SK-N-SH (cell line): Measurements from ENCODE around the gene ROR2. TPM values are rescaled to one million over a fixed set of nuclear protein-coding genes. Genes with fewer than 3 reads are reported as not detected.

Experiments used
- CTCF ChIA-PET: fragments of 300-600, 350-600 bp; formaldehyde crosslinking; extraction: SDS; loops from one replicate; lab custom pipeline; 2021; lab: Yijun Ruan, JAX
- POLR2A ChIA-PET: fragments of 350-600 bp; sonication (Branson Sonifier 250); formaldehyde crosslinking; extraction: SDS; loops from one replicate; lab custom pipeline; 2020; ENCODE audit warnings: antibody characterized with exemption, inconsistent platforms; lab: Yijun Ruan, JAX
- DNase-seq: peaks from one replicate; pipeline ENCODE4 v3.0.0; 2012
- H2AFZ ChIP-seq: fragments of 200-600 bp; sonication (generic); 2 replicates; pipeline ENCODE4 v1.8.1; 2016; ENCODE audit warnings: antibody characterized with exemption, mild to moderate bottlenecking, low read depth
- H3F3A ChIP-seq: fragments of 200-600 bp; sonication (generic); replicated peaks from 2 replicates; pipeline ENCODE3; 2016; ENCODE audit warnings: antibody characterized with exemption, mild to moderate bottlenecking; ENCODE audit not compliant: insufficient read depth
- H3K27ac ChIP-seq, 2 experiments: fragments of 200-500 bp in 1 of 2; fragments of 200-600 bp in 1 of 2; sonication (Bioruptor generic) in 1 of 2; sonication (generic), shearing (Covaris generic) in 1 of 2; 2 replicates each; pipeline versions ENCODE4 v1.5.1 to v1.6.1; 2014 to 2016; ENCODE audit warnings: low read depth in 2 of 2, inconsistent platforms in 1 of 2, low read length in 1 of 2, mild to moderate bottlenecking in 1 of 2, mixed read lengths in 1 of 2
- H3K27me3 ChIP-seq: fragments of 200-600 bp; sonication (generic), shearing (Covaris generic); 2 replicates; pipeline ENCODE4 v1.6.1; 2016; ENCODE audit warnings: mixed run types; ENCODE audit not compliant: insufficient read depth
- H3K36me3 ChIP-seq, 2 experiments: fragments of 200-500 bp in 1 of 2; fragments of 200-600 bp in 1 of 2; sonication (Bioruptor generic) in 1 of 2; sonication (generic) in 1 of 2; replicated peaks in 1 of 2; 2 replicates each; pipeline versions ENCODE3 to v1.5.1; 2014 to 2016; ENCODE audit warnings: low read length in 1 of 2, mild to moderate bottlenecking in 1 of 2; ENCODE audit not compliant: insufficient read depth in 2 of 2, control insufficient read depth in 1 of 2
- H3K4me1 ChIP-seq, 2 experiments: fragments of 200-500 bp in 1 of 2; fragments of 200-600 bp in 1 of 2; sonication (Bioruptor generic) in 1 of 2; sonication (generic), shearing (Covaris generic) in 1 of 2; 2 replicates each; pipeline versions ENCODE4 v1.5.1 to v1.6.1; 2014 to 2016; ENCODE audit warnings: low read depth in 1 of 2, low read length in 1 of 2, mixed run types in 1 of 2; ENCODE audit not compliant: insufficient read depth in 2 of 2, control insufficient read depth in 1 of 2
- H3K4me2 ChIP-seq: fragments of 200-600 bp; sonication (generic), shearing (Covaris generic); 2 replicates; pipeline ENCODE4 v1.6.1; 2017; ENCODE audit warnings: mixed run types
- H3K4me3 ChIP-seq, 2 experiments: fragments of 200-500 bp in 1 of 2; fragments of 200-600 bp in 1 of 2; sonication (Bioruptor generic) in 1 of 2; sonication (generic), shearing (Covaris generic) in 1 of 2; 2 replicates each; pipeline versions ENCODE4 v1.5.1 to v1.8.1; 2014 to 2016; ENCODE audit warnings: low read depth in 2 of 2, inconsistent platforms in 1 of 2, low read length in 1 of 2, mild to moderate bottlenecking in 1 of 2, mixed read lengths in 1 of 2, moderate library complexity in 1 of 2
- H3K79me2 ChIP-seq: fragments of 200-600 bp; sonication (generic); 2 replicates; pipeline ENCODE4 v1.8.1; 2017; ENCODE audit warnings: mild to moderate bottlenecking; ENCODE audit not compliant: insufficient read depth
- H3K9ac ChIP-seq: fragments of 200-600 bp; sonication (generic); 2 replicates; pipeline ENCODE4 v1.6.1; 2017; ENCODE audit warnings: mixed run types
- H3K9me2 ChIP-seq: fragments of 200-600 bp; sonication (generic); 2 replicates; pipeline ENCODE4 v1.6.1; 2017; ENCODE audit warnings: mixed run types
- H3K9me3 ChIP-seq: fragments of 200-600 bp; sonication (generic); 2 replicates; pipeline ENCODE4 v1.6.1; 2017; ENCODE audit warnings: mixed run types, mild to moderate bottlenecking, moderate library complexity
- H4K20me1 ChIP-seq: fragments of 200-600 bp; sonication (generic); 2 replicates; pipeline ENCODE4 v1.6.1; 2017; ENCODE audit warnings: mild to moderate bottlenecking, mixed run types; ENCODE audit not compliant: insufficient read depth
- CHD2 ChIP-seq: fragments of 150-350 bp; IDR thresholded peaks from 2 replicates; pipeline ENCODE4 v1.6.1; 2018; ENCODE audit warnings: low read length; ENCODE audit not compliant: partially characterized antibody
- CTCF ChIP-seq: fragments of 200-600 bp; sonication (generic); IDR thresholded peaks from 2 replicates; pipeline ENCODE4 v1.6.1; 2017; ENCODE audit warnings: antibody characterized with exemption, mild to moderate bottlenecking, moderate library complexity
- ELF1 ChIP-seq: IDR thresholded peaks from 2 replicates; pipeline ENCODE4 v1.4.0; 2012
- EZH2phosphoT487 ChIP-seq: fragments of 200-600 bp; sonication (generic); IDR thresholded peaks from 2 replicates; pipeline ENCODE4 v1.6.1; 2017; ENCODE audit warnings: low read depth, mixed run types, mild to moderate bottlenecking, antibody characterized with exemption, moderate library complexity, borderline replicate concordance
- FOXM1 ChIP-seq: IDR thresholded peaks from 2 replicates; pipeline ENCODE4 v1.4.0; 2012; ENCODE audit warnings: low read depth, mild to moderate bottlenecking
- GABPA ChIP-seq: IDR thresholded peaks from 2 replicates; pipeline ENCODE4 v1.4.0; 2012; ENCODE audit warnings: low read depth, mild to moderate bottlenecking
- GATA2 ChIP-seq: sonication (generic); formaldehyde crosslinking; IDR thresholded peaks from 2 replicates; pipeline ENCODE4 v1.5.0; 2020; ENCODE audit warnings: mild to moderate bottlenecking, missing genetic modification reagents
- MEF2A ChIP-seq: IDR thresholded peaks from 2 replicates; pipeline ENCODE4 v1.4.0; 2012; ENCODE audit warnings: low read depth, borderline replicate concordance
- MXI1 ChIP-seq: IDR thresholded peaks from 2 replicates; pipeline ENCODE4 v1.6.1; 2012; ENCODE audit warnings: mild to moderate bottlenecking, low read depth, low read length, improper control_type of control experiment
- NFIC ChIP-seq: IDR thresholded peaks from 2 replicates; pipeline ENCODE4 v1.4.0; 2012; ENCODE audit warnings: borderline replicate concordance
- POLR2AphosphoS5 ChIP-seq: IDR thresholded peaks from 2 replicates; pipeline ENCODE4 v1.6.1; 2012; ENCODE audit warnings: low read depth, low read length
- RAD21 ChIP-seq: IDR thresholded peaks from 2 replicates; pipeline ENCODE4 v1.6.1; 2012; ENCODE audit warnings: mild to moderate bottlenecking, low read length
- RXRA ChIP-seq: IDR thresholded peaks from 2 replicates; pipeline ENCODE4 v1.4.0; 2012; ENCODE audit warnings: low read depth, mild to moderate bottlenecking, borderline replicate concordance
- SMC3 ChIP-seq: IDR thresholded peaks from 2 replicates; pipeline ENCODE4 v1.6.1; 2012; ENCODE audit warnings: low read depth, low read length, improper control_type of control experiment
- TAF1 ChIP-seq: IDR thresholded peaks from 2 replicates; pipeline ENCODE4 v1.6.1; 2012; ENCODE audit warnings: low read depth, mild to moderate bottlenecking, low read length, moderate library complexity, borderline replicate concordance
- TCF12 ChIP-seq: IDR thresholded peaks from 2 replicates; pipeline ENCODE4 v1.4.0; 2012
- USF1 ChIP-seq: IDR thresholded peaks from 2 replicates; pipeline ENCODE4 v1.4.0; 2012; ENCODE audit warnings: low read depth, borderline replicate concordance
- USF2 ChIP-seq: fragments of 150-350 bp; IDR thresholded peaks from 2 replicates; pipeline ENCODE4 v1.6.1; 2017; ENCODE audit warnings: antibody characterized with exemption, low read length, low read depth, borderline replicate concordance
- ZBTB33 ChIP-seq: IDR thresholded peaks from 2 replicates; pipeline ENCODE4 v1.4.0; 2012; ENCODE audit warnings: low read depth, borderline replicate concordance
- WGBS: methylation state at CpG from one replicate; pipeline ENCODE4 v1.1.6; 2017; ENCODE audit warnings: low lambda C conversion rate; 5-methylcytosine and 5-hydroxymethylcytosine counted together
- polyA plus RNA-seq, 3 experiments: library from polyadenylated mRNA; depleted of rRNA; stranded (reverse); fragments of >200 nt; gene quantifications; 2 replicates each; pipeline ENCODE4 v1.2.3, GENCODE V29; 2012

ROR2 gene
- polyA plus RNA-seq, 1 of the 3 experiments (the other 2 are of a cell fraction) = 0.43 TPM

GRCh38 chr9:91705386-91705785 is 244.6 kb downstream of the ROR2 start:
- H3F3A ChIP-seq = no peaks in the 10 kb centered on the region
- no peak for DNase-seq
- no peaks in the 10 kb centered on the region for H3K9me3 ChIP-seq
- no peak overlapping the region for H2AFZ ChIP-seq
- H3K27ac ChIP-seq = no peak overlapping the region
- H3K9me2 ChIP-seq = no peaks in the 10 kb centered on the region
- no peaks in the 10 kb centered on the region for H3K4me1 ChIP-seq
- CTCF ChIA-PET = interaction anchor here (0.7 to 0.9 kb wide), 2 partner anchors 250 to 386 kb away, joined by 3 to 4 read pairs; no protein-coding TSS in a partner anchor
- POLR2A ChIA-PET = no interaction called here
- H3K36me3 ChIP-seq = no peaks in the 10 kb centered on the region
- TF ChIP-seq USF1 (no peak), GATA2 (CRISPR knock-in tag) (no peak), RXRA (no peak), MXI1 (no peak), POLR2AphosphoS5 (no peak), TAF1 (no peak), CTCF (no peak), FOXM1 (no peak), RAD21 (no peak), EZH2phosphoT487 (no peak), ELF1 (no peak), SMC3 (no peak), NFIC (no peak), USF2 (no peak), MEF2A (no peak), CHD2 (no peak), TCF12 (no peak), GABPA (no peak), ZBTB33 (no peak)
- H3K4me3 ChIP-seq = no peak overlapping the region
- no peak overlapping the region for H3K4me2 ChIP-seq
- no peaks in the 10 kb centered on the region for H3K27me3 ChIP-seq
- no peaks in the 10 kb centered on the region for H4K20me1 ChIP-seq
- WGBS = 21% methylated on average over 1 of the region's 1 CpG
- H3K9ac ChIP-seq = no peak overlapping the region
- H3K79me2 ChIP-seq = no peaks in the 10 kb centered on the region
